GM18951 (cell line): ENCODE results near the gene BICC1.

Experiments
- POLR2A ChIP-seq: IDR thresholded peaks from 4 replicates; pipeline ENCODE4 v1.6.1; 2011; ENCODE audit warnings: mild to moderate bottlenecking; ENCODE audit not compliant: insufficient read length, insufficient read depth; ENCODE audit errors: extremely low read depth
- in situ Hi-C: fragments of 300-500 bp; cut with MboI; formaldehyde crosslinking; loops from one replicate; pipeline ENCODE4 v1.12.0; 2022; ENCODE audit warnings: low sequenced_read_pairs, mixed read lengths, inconsistent platforms; ENCODE audit not compliant: unreplicated experiment

BICC1 gene

DNA sequence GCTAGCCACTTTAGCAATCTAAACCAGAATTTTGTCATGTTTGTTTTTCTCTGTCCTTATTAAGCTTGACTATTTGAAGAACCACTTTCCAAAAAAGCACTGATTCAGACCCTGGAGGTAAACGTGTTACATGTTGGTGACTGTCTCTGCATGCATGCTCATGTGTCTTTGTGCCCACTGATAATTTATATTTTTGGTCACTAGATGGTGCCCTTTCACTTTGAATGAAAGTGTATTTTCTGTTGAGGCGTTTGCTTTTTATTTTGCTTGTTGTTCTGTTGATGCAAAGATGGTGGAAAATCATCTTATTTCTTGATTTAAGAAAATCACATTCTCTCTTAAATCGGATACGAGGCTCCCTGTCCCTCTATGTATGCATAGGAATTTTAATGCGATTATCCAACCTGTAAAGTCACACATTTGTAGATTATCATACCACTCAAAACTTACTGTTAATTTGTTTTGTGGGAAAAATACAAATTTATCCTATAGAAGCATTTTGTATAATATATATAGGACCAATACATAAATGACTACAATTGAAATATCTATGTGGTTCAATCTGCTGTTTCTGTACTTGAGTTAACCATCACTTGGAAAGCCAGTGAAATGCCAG lies 269.3 kb downstream of the BICC1 start:
- in situ Hi-C loops, result no loop called here
- no peak for TF ChIP-seq POLR2A

DNA sequence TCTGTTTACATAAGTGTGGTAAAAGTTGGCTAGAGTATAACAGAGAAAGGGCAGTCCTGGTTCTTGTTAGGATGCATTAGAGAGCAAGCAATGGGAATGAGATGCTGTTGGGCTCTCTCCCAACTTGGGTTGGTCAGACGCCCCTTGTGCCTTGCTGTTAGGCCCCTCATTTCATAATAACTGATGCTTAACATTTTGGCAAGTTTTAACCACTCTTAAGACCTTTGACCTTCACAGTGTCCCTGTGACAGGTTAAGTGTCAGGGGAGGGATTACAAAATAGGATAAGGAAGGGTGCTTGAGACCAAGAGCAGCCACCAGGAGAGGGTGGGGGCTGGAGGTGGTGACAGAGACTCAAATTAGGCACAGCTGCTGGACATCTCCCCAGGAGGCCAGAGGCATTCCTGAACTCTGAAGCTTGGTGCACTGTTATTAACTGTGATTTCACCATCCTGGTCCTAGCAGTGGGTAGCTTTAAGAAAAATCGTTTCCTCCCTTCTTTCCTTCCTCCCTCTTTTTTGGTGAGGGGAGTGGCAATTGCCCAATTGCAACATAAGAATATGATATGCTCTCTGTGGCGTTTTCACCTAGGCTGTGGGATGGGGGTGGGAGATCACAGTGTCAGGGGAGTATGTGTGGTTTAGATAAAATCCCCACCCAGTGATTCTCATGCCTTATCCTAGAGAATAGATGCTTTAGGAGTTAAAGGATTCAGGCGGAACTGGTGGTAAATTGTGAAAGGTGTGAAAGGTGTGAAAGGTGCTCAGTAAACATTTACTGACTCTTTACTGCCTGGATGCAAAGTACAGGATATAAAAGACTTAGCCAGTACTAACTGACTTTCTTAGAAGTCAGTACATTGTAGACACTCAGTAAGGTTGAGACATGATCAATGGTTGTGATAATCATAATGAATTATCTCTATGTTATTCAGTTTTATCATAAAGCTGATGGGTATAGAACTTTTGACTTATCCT lies 270.5 kb downstream of the BICC1 start:
- in situ Hi-C loops, result no loop called here
- TF ChIP-seq POLR2A, result no peak

- no peak for TF ChIP-seq POLR2A
- in situ Hi-C loops, result no loop called here
Measured at GRCh38 chr10:58784361-58784760, 271.7 kb downstream of the BICC1 start.

DNA sequence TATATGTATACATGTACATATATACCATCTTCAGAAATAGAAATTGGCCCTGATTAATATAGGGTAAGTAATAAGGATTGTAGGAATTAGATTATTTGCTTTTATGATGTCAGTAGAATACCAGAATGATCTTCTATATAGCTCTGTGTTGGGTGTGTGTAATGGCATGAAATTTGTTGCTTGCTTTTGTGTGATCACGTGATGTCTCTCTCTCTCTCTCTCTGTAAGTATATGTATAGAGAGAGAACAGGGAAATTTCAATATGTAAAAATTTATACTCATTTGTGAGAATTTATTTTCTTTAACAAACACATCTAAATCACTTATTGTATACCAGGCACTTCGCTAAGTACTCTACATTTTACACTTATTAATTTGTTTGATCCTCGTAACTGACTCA lies 272.7 kb downstream of the BICC1 start:
- in situ Hi-C loops, result no loop called here
- TF ChIP-seq POLR2A, result no peak

- TF ChIP-seq POLR2A, result no peak
- in situ Hi-C loops, result no loop called here
Measured at GRCh38 chr10:58791137-58791536, 278.5 kb downstream of the BICC1 start.

DNA sequence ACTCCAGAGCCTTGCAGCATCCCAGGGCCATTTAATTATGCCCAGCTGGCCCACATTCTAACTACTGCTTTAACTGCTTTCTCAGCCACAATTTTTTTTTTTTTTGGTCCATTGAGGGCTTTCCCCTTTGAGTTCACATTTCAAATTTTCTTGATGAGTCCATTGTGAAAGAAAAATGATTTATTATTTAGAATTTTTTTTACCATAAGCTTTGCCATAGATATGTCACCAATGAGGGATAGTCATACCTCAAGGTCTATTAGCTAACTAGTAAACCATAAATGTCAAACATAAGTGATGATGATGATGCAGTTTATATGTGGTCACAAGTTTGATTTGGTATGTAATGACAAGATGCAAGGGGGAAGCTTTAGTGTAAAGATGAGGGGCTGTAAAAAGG lies 282.9 kb downstream of the BICC1 start:
- in situ Hi-C loops, result no loop called here
- TF ChIP-seq POLR2A, result no peak

DNA sequence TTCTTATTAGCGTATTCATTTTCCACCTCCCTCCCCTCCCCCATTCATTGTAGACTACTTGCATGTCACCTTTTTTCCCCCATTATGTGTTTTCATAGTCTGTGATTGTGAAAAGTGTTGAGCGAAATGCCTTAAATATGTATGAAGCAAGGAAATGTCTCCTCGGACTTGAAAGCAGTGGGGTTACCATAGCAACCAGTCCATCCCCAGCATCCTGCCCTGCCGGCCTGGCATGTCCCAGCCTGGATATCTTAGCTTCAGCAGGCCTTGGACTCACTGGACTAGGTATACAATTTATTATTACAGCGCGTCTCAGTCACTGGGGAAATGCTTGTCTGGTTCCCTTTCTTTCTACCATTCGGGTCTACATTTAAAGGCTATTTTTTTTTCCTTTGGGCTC lies 283.6 kb downstream of the BICC1 start:
- no peak for TF ChIP-seq POLR2A
- in situ Hi-C loops, result no loop called here

DNA sequence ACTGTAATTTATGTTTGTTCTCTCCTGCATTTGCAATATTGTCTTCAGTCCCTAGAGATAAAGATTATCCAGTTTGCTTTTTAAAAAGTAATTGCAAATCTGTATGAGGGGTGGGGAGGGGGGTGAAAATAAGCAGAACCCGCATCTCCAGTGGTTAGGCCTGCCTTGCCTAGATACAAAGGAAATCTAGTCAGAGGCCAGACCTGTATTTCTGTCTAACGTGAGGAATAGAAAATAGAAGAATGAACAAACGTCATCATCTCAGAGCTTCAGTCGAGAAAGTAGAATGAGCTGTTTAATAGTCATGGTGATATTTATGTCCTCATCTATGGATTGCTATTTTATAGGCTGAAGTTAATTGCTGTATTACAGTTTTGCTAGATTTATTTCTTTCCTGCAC lies 284.2 kb downstream of the BICC1 start:
- no peak for TF ChIP-seq POLR2A
- in situ Hi-C loops, result no loop called here

GRCh38 chr10:58797356-58797755 lies 284.7 kb downstream of the BICC1 start:
- TF ChIP-seq POLR2A, result no peak
- in situ Hi-C loops, result no loop called here

- in situ Hi-C loops, result no loop called here
- TF ChIP-seq POLR2A, result no peak
Measured at GRCh38 chr10:58802047-58802446, 289.4 kb downstream of the BICC1 start.

- TF ChIP-seq POLR2A, result no peak
- in situ Hi-C loops, result no loop called here
Measured at GRCh38 chr10:58806323-58806722, 293.7 kb downstream of the BICC1 start.

- TF ChIP-seq POLR2A, result no peak
- in situ Hi-C loops, result no loop called here
Measured at GRCh38 chr10:58806970-58807628, 294.4 kb downstream of the BICC1 start.

GRCh38 chr10:58807629-58808022 lies 295.0 kb downstream of the BICC1 start:
- no peak for TF ChIP-seq POLR2A
- in situ Hi-C loops, result no loop called here
